ENCODE data around the gene SLC35E1. TPM values are rescaled to one million over a fixed set of nuclear protein-coding genes. Genes with fewer than 3 reads are reported as not detected.
A peak's percentile ranks its signal among the peaks of the same experiment; 100 is the strongest.

SLC35E1 gene
- total RNA-seq, 1 donor from 2014 or later = 24.7 TPM

GRCh38 chr19:16571283-16571682 lies 932 bp downstream of the SLC35E1 start:
- DNase-seq (ENCODE audit: low read depth) (no peak), FAIRE-seq (no peak)
- H3K27me3 ChIP-seq (ENCODE audit: control insufficient read depth, insufficient read depth, low read length) = no peaks in the 10 kb centered on the region
- TF ChIP-seq CTCF (IDR thresholded peaks at IDR 0.05; ENCODE audit: insufficient read depth, low read length, severe bottlenecking) = no peak
- peak overlapping the region; percentile 52 for H3K4me3 ChIP-seq (ENCODE audit: low read depth, low read length)
- H3K36me3 ChIP-seq (ENCODE audit: control insufficient read depth, insufficient read depth, low read length) = peaks cover 21% of the 10 kb centered on the region

- Histone ChIP-seq H3K4me3 (ENCODE audit: low read depth, low read length) (no peak overlapping the region), H3K36me3 (ENCODE audit: control insufficient read depth, insufficient read depth, low read length) (peaks cover 21% of the 10 kb centered on the region), H3K27me3 (ENCODE audit: control insufficient read depth, insufficient read depth, low read length) (no peaks in the 10 kb centered on the region)
- FAIRE-seq (no peak), DNase-seq (ENCODE audit: low read depth) (peak; percentile 85)
- TF ChIP-seq CTCF (IDR thresholded peaks at IDR 0.05; ENCODE audit: insufficient read depth, low read length, severe bottlenecking) = no peak
Measured at GRCh38 chr19:16569609-16570320, 2.5 kb downstream of the SLC35E1 start.

GRCh38 chr19:16566702-16567101 lies 5.5 kb downstream of the SLC35E1 start:
- FAIRE-seq (no peak), DNase-seq (ENCODE audit: low read depth) (no peak)
- no peak for TF ChIP-seq CTCF (IDR thresholded peaks at IDR 0.05; ENCODE audit: insufficient read depth, low read length, severe bottlenecking)
- Histone ChIP-seq H3K36me3 (ENCODE audit: control insufficient read depth, insufficient read depth, low read length) (peaks cover 32% of the 10 kb centered on the region), H3K27me3 (ENCODE audit: control insufficient read depth, insufficient read depth, low read length) (no peaks in the 10 kb centered on the region), H3K4me3 (ENCODE audit: low read depth, low read length) (no peak overlapping the region)

- no peaks in the 10 kb centered on the region for H3K27me3 ChIP-seq (ENCODE audit: control insufficient read depth, insufficient read depth, low read length)
- no peak overlapping the region for H3K4me3 ChIP-seq (ENCODE audit: low read depth, low read length)
- FAIRE-seq (no peak), DNase-seq (ENCODE audit: low read depth) (no peak)
- TF ChIP-seq CTCF (IDR thresholded peaks at IDR 0.05; ENCODE audit: insufficient read depth, low read length, severe bottlenecking) = no peak
- peaks cover 33% of the 10 kb centered on the region for H3K36me3 ChIP-seq (ENCODE audit: control insufficient read depth, insufficient read depth, low read length)
Measured at GRCh38 chr19:16566161-16566560, 6.1 kb downstream of the SLC35E1 start.

GRCh38 chr19:16564842-16565241 lies 7.4 kb downstream of the SLC35E1 start:
- no peaks in the 10 kb centered on the region for H3K27me3 ChIP-seq (ENCODE audit: control insufficient read depth, insufficient read depth, low read length)
- DNase-seq (ENCODE audit: low read depth) (no peak), FAIRE-seq (no peak)
- no peak for TF ChIP-seq CTCF (IDR thresholded peaks at IDR 0.05; ENCODE audit: insufficient read depth, low read length, severe bottlenecking)
- no peak overlapping the region for H3K4me3 ChIP-seq (ENCODE audit: low read depth, low read length)
- H3K36me3 ChIP-seq (ENCODE audit: control insufficient read depth, insufficient read depth, low read length) = peaks cover 32% of the 10 kb centered on the region

GRCh38 chr19:16562608-16563025 lies 9.6 kb downstream of the SLC35E1 start:
- Histone ChIP-seq H3K4me3 (ENCODE audit: low read depth, low read length) (no peak overlapping the region), H3K27me3 (ENCODE audit: control insufficient read depth, insufficient read depth, low read length) (no peaks in the 10 kb centered on the region), H3K36me3 (ENCODE audit: control insufficient read depth, insufficient read depth, low read length) (peaks cover 26% of the 10 kb centered on the region)
- no peak for TF ChIP-seq CTCF (IDR thresholded peaks at IDR 0.05; ENCODE audit: insufficient read depth, low read length, severe bottlenecking)
- DNase-seq (ENCODE audit: low read depth) (no peak), FAIRE-seq (no peak)

All from bronchial epithelial cell (primary cell).